GM18526 (cell line): ENCODE results near the gene RPS3.

Source experiments
- POLR2A ChIP-seq: IDR thresholded peaks from 3 replicates; pipeline ENCODE4 v1.6.1; 2011; ENCODE audit not compliant: insufficient read length; ENCODE audit errors: extremely low read depth

Gene RPS3

DNA sequence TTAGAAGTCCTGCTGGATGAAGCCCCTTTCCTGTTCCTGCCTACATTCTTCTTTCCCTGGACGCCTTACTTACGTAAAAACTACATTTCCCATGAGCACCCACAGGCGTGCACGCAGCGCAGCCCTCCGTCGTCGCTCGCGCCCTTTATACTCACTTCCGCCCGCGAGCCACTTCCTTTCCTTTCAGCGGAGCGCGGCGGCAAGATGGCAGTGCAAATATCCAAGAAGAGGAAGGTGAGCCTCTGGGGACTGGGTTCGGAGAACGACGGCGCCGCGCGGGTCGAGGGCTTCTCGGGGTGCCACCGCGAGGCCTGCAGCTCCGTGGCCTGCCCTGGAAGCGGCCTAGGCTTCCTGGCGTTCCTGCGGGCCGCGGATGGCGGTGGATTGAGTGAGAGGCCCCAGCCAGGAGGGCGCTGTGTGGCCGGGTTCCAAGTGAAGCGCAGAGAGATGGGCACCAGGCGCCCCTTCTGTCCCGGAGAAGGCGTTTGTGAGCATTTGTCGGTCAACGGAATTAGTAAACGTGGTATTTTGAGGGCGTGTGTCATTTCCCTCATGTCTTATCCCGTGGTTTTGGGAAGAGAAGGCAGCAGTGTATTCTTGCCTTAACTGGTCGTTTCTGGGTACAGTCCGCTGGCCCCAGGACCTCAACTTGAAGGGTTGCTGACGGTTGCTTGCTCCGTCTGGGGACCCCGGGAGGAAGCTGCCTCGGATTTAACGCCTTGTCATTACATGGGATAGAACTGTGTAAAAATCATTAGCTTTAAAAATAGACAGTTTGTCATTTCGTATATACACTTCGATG, at the start of gene RPS3:
TSS of gene RPS3 (plus strand) at position 175 of the 802 bp plus-strand sequence. CDS start at position 205, 30 bp downstream.
- TF ChIP-seq POLR2A = peak; percentile 98

DNA sequence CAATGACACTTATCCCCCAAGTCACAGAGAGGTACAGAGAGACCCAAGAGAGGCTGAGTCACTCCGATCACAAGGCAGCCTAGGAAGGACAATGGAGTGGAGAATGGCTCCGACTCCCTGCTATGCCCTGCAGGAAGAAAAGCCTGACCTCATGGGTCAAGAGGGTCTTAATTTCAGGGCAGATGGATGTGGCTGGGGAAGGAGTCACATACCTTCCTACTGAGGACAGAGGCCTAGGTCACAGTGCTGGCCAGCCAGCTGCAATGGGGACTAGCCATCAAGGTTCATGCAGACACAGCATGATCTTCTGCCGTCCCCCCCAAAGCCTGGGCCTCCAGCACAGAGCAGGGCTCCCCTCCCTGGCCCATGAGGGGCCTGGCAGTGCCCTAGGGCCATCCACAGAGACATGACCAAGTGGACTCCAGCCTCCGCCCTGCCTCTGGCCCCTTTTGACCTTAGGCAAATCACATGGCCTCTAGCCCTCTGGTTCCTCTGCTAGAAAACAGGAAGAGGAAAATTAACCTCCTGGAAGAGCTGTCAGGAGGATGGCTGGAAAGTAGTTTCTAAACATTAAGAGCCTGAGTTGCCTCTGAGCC, 49.7 kb upstream of the RPS3 start:
- TF ChIP-seq POLR2A = no peak

- no peak for TF ChIP-seq POLR2A
Measured at GRCh38 chr11:75350122-75350742, 49.1 kb upstream of the RPS3 start.

DNA sequence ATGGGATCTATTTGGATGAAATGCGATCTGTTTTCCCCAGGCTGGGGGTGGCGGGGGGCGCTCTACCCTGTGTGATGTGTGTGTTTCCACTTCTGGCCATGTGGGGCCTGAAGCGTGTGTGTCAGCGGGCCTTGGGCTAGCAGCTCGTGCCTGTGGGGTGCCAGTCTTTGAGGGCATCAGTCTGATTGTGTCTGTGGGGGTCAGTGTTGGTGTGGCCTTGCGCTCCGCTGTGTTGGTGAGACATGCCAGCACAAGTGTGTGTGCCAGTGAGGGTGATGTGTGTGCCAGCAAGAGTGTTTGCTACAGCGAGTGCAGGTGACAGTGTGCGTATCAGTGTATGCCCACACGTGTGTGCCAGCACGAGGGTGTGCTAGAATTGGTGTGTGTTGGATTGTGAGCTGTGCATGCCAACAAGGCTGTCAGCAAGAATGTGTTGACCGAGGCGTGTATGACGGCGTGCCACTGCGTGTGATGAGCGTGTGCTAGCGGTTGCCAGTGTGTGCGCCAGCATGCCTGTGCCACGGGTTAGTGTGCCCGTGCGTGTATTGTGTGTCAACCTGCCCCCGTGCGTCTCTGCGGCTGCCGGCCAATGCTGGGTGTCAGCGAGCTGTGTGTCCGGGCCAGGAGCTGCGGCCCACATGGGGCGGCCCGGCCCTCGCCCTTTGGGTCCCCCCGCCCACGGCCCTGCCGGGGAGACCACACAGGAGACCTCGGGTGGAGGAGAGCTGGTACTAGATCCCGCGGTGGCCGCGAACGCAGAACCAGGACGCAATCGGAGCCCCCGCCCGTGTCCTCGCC, 48.4 kb upstream of the RPS3 start:
- TF ChIP-seq POLR2A = no peak

DNA sequence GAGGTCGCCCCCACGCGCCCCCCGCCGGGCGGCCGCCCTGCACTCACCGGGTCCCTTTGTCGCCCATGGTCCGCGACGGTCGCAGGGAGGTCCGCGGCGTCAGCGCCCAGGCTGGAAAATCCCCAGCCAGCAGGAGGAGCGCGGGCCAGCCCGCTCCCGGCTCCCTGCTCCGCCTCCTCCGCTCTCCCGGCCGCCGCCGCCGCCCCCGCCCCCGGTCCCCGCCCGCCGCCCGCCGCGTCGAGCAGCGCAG, 47.9 kb upstream of the RPS3 start, which contains the start of gene ARRB1:
TSS of gene ARRB1 (minus strand) at position 121 of the 250 bp plus-strand sequence. CDS start at position 67, 54 bp downstream.
- no peak for TF ChIP-seq POLR2A

DNA sequence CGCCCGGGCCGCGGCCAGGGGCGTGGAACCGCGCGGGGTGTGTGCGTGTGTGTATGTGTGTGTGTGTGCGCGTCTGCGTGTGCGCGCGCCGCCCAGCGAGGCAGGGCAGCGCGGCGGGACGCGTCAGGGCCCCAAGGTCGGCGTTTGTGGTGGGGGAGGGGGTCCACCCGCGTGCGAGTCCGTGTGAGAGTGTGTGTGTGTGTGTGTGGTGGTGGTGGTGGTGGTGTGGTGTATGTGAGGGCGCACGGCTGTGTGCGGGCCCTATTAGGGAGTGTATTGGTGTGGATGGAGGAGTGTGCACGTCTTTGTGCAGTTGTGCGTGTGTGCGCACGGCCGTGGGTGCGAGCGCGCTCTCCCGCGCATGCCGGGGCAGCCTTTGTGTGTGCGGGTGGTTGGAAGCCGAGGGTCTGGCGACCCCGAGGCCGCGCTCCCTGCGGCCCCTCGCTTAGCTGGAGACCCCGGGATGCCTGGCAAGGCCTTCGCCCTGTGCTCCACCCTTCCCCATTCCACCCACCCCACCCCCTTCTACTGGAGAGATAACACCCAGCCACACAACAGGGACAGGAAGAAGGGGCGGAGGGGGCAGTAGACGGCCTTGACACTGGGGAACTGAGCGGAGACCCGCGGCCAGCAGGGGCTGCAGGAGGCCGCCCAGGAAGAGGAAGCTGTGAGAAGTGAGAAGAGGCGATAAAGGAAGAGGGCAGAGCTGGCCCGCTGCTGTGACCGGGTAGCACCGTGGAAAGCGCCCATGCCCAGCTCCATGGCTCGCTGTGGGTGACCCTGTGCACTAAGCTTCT, 47.3 kb upstream of the RPS3 start:
- TF ChIP-seq POLR2A = peak; percentile 36

GRCh38 chr11:75352588-75353206, 46.6 kb upstream of the RPS3 start:
- TF ChIP-seq POLR2A = no peak

GRCh38 chr11:75355051-75355450, 44.3 kb upstream of the RPS3 start:
- TF ChIP-seq POLR2A = no peak

DNA sequence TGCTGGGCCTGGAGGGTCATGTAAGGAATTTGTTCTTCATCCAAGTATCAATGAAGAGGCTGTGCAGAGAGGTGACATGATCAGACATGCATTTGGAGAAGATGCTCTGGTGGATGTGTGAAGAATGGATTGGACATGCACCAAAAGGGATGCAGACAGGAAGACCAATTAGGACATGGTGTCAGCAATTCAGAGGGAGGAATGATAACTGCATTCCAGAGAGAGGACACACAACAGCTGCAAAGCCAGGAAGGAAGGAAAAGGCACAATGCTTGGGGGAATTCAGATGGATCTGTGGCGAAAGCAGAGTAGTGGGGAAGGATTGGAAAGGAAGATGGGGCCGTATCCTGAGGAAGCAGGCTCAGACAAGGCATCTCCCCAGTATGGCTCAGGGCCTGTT, 42.7 kb upstream of the RPS3 start:
- no peak for TF ChIP-seq POLR2A

DNA sequence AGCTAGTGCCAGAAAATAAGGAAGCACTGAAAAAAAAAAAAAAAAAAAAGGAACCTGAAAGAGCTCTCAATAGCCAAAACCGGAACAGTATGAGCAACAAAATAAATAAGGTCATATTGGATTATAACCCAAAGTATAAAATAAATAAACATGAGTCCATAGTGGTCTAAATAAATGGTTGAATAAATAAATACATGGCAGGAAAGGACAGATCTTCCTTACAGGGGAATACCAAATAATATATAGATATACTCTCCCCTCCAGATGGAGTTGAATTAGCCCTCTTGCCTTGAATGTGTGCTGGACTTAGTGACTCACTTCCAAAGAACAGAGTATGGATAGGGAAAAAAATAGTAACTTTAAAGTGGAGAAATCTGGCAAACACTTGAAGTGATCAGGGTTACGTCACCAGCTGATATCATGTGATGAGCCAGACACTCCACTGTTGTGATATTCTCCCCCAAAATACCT, 33.6 kb upstream of the RPS3 start:
- TF ChIP-seq POLR2A = no peak

DNA sequence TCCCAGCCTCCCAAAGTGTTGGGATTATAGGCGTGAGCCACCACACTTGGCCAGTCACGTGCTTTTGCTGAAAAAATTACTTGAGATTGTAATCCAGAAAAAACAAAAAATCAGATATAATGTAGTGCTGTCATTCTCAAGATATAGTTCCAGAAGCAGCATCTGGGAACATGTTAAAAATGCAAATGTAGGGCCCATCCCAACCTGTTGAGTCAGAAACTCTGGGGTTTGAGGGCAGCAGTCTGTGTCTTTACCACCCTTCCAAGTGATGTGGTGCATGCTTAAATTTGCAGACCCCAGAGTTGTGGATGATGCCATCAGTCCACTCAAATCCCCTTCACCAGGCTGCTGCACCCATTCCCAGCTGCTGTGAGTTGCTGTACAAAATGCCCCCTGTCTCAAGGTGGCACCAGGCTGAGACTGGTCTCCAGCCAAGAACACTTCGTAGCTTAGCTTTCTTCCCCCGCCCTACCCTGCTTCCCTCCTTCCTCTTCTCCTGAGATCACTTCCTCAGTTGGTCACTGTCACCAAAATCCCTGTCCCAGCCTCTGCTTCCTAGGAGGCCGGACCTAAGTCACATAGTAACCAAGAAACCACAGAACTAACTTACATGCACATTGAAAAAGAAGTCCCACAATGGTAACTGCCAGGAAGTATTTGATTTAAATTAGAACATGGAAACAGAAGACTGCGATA, 29.6 kb upstream of the RPS3 start:
- no peak for TF ChIP-seq POLR2A

GRCh38 chr11:75371949-75372876, 27.1 kb upstream of the RPS3 start:
- TF ChIP-seq POLR2A = no peak

- no peak for TF ChIP-seq POLR2A
Measured at GRCh38 chr11:75373201-75373600, 26.1 kb upstream of the RPS3 start.
